Transverse colon (tissue), 3 donors: ENCODE data around the gene MAMSTR.

Source experiments
- POLR2A ChIP-seq: fragments of 450-650 bp; IDR thresholded peaks from one replicate; pipeline ENCODE4 v1.6.1; 2016; ENCODE audit warnings: antibody characterized with exemption, mild to moderate bottlenecking, moderate library complexity
- TF ChIP-seq, protein P1 (sequence below), 5 experiments: fragments of 200-600 bp in 3 of 5; fragments of 450-650 bp in 2 of 5; sonication (generic) in 3 of 5; IDR thresholded peaks; 1 replicate in 2 of 5; 2 replicates in 3 of 5; pipeline ENCODE4 v1.5.1; 2016 to 2017; ENCODE audit warnings: antibody characterized with exemption in 5 of 5, inconsistent platforms in 3 of 5, mild to moderate bottlenecking in 2 of 5, moderate library complexity in 1 of 5

DNA sequence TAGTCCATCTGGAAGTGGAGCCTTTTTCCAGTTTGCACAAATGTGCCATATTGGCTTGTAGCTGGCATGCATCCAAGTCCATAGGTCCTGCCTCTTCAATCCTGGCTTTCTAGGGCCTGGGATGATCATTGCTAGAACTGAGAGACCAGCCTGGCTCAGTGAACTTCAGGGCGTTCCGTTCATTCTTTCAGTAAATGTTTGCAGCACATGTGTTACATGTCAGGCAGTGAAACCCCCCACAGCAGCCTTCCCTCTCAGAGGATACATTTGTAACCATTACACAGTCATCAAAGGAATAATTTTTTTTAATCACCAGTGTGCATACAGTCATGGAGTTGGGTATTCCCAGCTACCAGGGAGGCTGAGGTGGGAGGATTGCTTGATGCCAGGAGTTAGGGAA lies 14.1 kb downstream of the MAMSTR start:
- no peak for TF ChIP-seq POLR2A
- TF ChIP-seq, protein P1, sequence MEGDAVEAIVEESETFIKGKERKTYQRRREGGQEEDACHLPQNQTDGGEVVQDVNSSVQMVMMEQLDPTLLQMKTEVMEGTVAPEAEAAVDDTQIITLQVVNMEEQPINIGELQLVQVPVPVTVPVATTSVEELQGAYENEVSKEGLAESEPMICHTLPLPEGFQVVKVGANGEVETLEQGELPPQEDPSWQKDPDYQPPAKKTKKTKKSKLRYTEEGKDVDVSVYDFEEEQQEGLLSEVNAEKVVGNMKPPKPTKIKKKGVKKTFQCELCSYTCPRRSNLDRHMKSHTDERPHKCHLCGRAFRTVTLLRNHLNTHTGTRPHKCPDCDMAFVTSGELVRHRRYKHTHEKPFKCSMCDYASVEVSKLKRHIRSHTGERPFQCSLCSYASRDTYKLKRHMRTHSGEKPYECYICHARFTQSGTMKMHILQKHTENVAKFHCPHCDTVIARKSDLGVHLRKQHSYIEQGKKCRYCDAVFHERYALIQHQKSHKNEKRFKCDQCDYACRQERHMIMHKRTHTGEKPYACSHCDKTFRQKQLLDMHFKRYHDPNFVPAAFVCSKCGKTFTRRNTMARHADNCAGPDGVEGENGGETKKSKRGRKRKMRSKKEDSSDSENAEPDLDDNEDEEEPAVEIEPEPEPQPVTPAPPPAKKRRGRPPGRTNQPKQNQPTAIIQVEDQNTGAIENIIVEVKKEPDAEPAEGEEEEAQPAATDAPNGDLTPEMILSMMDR (IDR thresholded peaks at IDR 0.05), result no peak
